Naive thymus-derived CD4-positive, alpha-beta T cell (primary cell): ENCODE measurements around the gene FOSL2. TPM values are rescaled to one million over a fixed set of nuclear protein-coding genes. Genes with fewer than 3 reads are reported as not detected.

Source experiments
- ATAC-seq: fragments of 150-1000 bp; cut with Tn5 transposase; 2 replicates; pipeline ENCODE4 v1.10.0; 2021; ENCODE audit warnings: mild to moderate bottlenecking, moderate library complexity
- CTCF ChIA-PET: fragments of 350-600 bp; sonication (Branson Sonifier 250); formaldehyde crosslinking; loops from one replicate; lab custom pipeline; 2021; ENCODE audit warnings: antibody characterized with exemption; lab: Charles Lee
- POLR2A ChIA-PET: fragments of 350-600 bp; sonication (Branson Sonifier 250); formaldehyde crosslinking; loops from one replicate; lab custom pipeline; 2021; ENCODE audit warnings: antibody characterized with exemption, inconsistent platforms; lab: Charles Lee
- DNase-seq, 9 donors: peaks; one replicate each; pipeline versions ENCODE4 v3.0.0 to v3.0.0-alpha.2; 2020 to 2022; ENCODE audit warnings: mixed read lengths in 1 of 9
- H3K27ac ChIP-seq: one replicate; pipeline ENCODE4 v1.7.0; 2013; ENCODE audit warnings: mild to moderate bottlenecking, low read depth, low read length, moderate library complexity
- H3K27me3 ChIP-seq, 2 donors: one replicate each; pipeline ENCODE4 v1.7.0; 2013; ENCODE audit warnings: low read length in 2 of 2, mild to moderate bottlenecking in 2 of 2, moderate library complexity in 2 of 2; ENCODE audit not compliant: control insufficient read depth in 2 of 2, insufficient read depth in 2 of 2
- H3K36me3 ChIP-seq, 3 experiments: 1 replicate in 2 of 3; 2 replicates in 1 of 3; pipeline ENCODE4 v1.7.0; 2013; ENCODE audit warnings: low read length in 3 of 3, mild to moderate bottlenecking in 3 of 3, moderate library complexity in 1 of 3; ENCODE audit not compliant: insufficient read depth in 3 of 3, control insufficient read depth in 2 of 3
- H3K4me1 ChIP-seq, 2 donors: one replicate each; pipeline ENCODE4 v1.7.0; 2013; ENCODE audit warnings: low read length in 2 of 2, mild to moderate bottlenecking in 2 of 2, moderate library complexity in 1 of 2; ENCODE audit not compliant: control insufficient read depth in 2 of 2, insufficient read depth in 2 of 2
- H3K4me3 ChIP-seq: 2 replicates; pipeline ENCODE4 v1.7.0; 2013; ENCODE audit warnings: mild to moderate bottlenecking, low read length
- H3K9me3 ChIP-seq, 3 experiments: 1 replicate in 2 of 3; 2 replicates in 1 of 3; pipeline ENCODE4 v1.7.0; 2013; ENCODE audit warnings: low read length in 3 of 3; ENCODE audit not compliant: control insufficient read depth in 2 of 3
- H3K27ac Mint-ChIP-seq, 9 donors: one replicate each; pipeline ENCODE4 v1.8.0; 2020 to 2022; ENCODE audit warnings: mixed read lengths in 9 of 9, mild to moderate bottlenecking in 8 of 9, moderate library complexity in 5 of 9, inconsistent platforms in 2 of 9
- H3K27me3 Mint-ChIP-seq, 5 donors: one replicate each; pipeline ENCODE4 v1.8.0; 2021 to 2022; ENCODE audit warnings: mixed read lengths in 5 of 5, mild to moderate bottlenecking in 1 of 5
- H3K36me3 Mint-ChIP-seq, 5 donors: one replicate each; pipeline ENCODE4 v1.8.0; 2020 to 2022; ENCODE audit warnings: mixed read lengths in 5 of 5, mild to moderate bottlenecking in 3 of 5, inconsistent platforms in 1 of 5
- H3K4me1 Mint-ChIP-seq, 7 donors: one replicate each; pipeline ENCODE4 v1.8.0; 2020 to 2022; ENCODE audit warnings: mixed read lengths in 7 of 7, mild to moderate bottlenecking in 3 of 7, inconsistent platforms in 1 of 7
- H3K4me3 Mint-ChIP-seq, 10 donors: one replicate each; pipeline ENCODE4 v1.8.0; 2020 to 2022; ENCODE audit warnings: mild to moderate bottlenecking in 10 of 10, mixed read lengths in 10 of 10, moderate library complexity in 6 of 10, inconsistent platforms in 2 of 10
- H3K9me3 Mint-ChIP-seq, 11 donors: one replicate each; pipeline ENCODE4 v1.8.0; 2020 to 2022; ENCODE audit warnings: mixed read lengths in 11 of 11, mild to moderate bottlenecking in 4 of 11, inconsistent platforms in 1 of 11, moderate library complexity in 1 of 11
- intact Hi-C, 2 donors: fragments of 100-400 bp; cut with micrococcal nuclease; formaldehyde crosslinking; loops; one replicate each; pipeline ENCODE4 v1.15.1; 2023
- polyA plus RNA-seq, 2 donors: library from polyadenylated mRNA; unstranded; fragments of 300-500 nt; fragmentation: Illumina TruSeq; gene quantifications; one replicate each; pipeline ENCODE4 v1.2.3, GENCODE V29; 2021
- total RNA-seq, 6 experiments: library from RNA in 5 of 6; stranded (reverse) in 5 of 6; gene quantifications; 1 replicate in 5 of 6; 2 replicates in 1 of 6; pipeline ENCODE4 v1.2.3 and lab custom pipeline; 2021 to 2026

FOSL2 gene
- total and polyA plus RNA-seq, 7 experiments from 2014 or later: 0.25 to 251 (median 1.3) TPM

DNA sequence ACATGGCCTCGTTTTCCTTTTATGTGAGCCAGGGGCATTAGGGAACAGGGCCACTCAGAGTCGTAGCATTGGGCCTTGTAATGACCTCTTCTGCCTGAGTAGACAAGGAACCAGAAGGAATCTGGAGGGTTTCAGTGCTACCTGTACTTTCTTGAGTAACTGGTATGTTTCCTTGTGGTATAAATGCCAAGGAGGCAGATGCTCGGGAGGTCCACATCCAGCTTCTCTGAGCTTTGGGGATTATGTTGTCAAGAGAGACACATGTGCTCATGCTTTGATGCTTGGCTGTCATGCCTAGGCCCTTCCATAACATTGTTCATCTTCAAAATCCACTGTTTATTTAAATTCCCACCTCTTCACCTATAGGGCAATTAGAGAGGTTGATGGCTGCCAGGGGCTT, 26.3 kb downstream of the FOSL2 start:
- POLR2A ChIA-PET: no interaction called here
- H3K27ac Mint-ChIP-seq: no peak overlapping the region
- no peak overlapping the region for H3K27ac ChIP-seq

DNA sequence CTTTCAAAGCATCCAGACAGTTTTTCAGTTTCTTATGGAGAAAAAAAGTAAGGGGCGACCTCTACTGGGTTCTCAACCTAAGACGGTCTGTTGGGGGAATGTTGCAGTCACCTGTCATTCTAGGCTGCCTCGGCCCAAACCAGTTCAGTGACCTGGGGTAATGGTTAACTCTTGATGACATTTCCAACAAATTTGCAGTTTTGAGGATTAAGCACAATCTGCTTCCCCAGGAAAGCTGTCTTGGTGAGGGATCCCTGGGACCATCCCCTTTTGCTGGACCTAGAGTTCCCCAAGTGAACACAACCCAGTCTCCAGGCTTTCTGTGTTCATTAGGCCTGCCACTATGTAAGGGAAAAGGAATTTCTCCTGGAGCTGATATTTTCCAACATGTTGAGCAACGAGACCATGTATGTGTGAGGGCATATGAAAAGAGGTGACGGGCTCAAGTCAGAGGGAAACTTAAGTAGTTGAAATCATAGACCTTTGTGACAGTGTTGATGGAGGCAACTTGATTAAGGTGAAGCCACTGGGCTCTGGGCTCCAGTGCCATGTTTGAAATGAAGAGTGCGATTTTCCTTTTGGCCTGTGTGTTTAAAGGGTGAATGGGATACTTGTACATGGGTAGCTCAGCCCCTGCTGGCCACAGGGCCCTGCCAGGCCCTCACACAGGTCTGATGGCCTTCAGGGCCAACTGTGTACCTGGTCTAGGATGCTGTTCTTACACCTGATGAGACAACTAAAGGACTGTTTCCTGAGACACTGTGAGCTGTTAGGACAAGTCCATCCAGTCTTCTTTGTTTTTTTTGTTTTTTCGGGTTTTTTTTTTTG, 27.0 kb downstream of the FOSL2 start:
- Histone ChIP-seq H3K4me1 (peaks cover 19 to 20% of the 10 kb centered on the region in 2 donors), H3K36me3 (peaks cover 0 to 2% (median 0%) of the 10 kb centered on the region in 3 experiments), H3K9me3 (no peaks in the 10 kb centered on the region), H3K27ac (no peak overlapping the region), H3K4me3 (no peak overlapping the region), H3K27me3 (no peaks in the 10 kb centered on the region)
- Mint-ChIP-seq H3K36me3 (peaks cover 0 to 7% (median 0%) of the 10 kb centered on the region in 5 donors), H3K27me3 (no peaks in the 10 kb centered on the region), H3K9me3 (no peaks in the 10 kb centered on the region), H3K27ac (peak overlapping the region in 2 of 9 donors; percentile 23 to 36), H3K4me1 (peaks cover 24 to 37% (median 30%) of the 10 kb centered on the region in 7 donors), H3K4me3 (no peak overlapping the region)
- DNase-seq: no peak
- ATAC-seq: no peak
- POLR2A ChIA-PET: interaction anchor here (0.6 kb wide), 1 partner anchor 1284 kb away, joined by 3 read pairs; no protein-coding TSS in a partner anchor
- CTCF ChIA-PET: no interaction called here
- intact Hi-C loops: no loop called here

More for the DNA sequence above, 26.3 kb downstream of the FOSL2 start:
- no peak overlapping the region for H3K4me3 ChIP-seq
- Mint-ChIP-seq H3K36me3 (peaks cover 0 to 7% (median 0%) of the 10 kb centered on the region in 5 donors), H3K9me3 (no peaks in the 10 kb centered on the region), H3K4me3 (no peak overlapping the region), H3K27me3 (no peaks in the 10 kb centered on the region), H3K4me1 (peaks cover 17 to 30% (median 24%) of the 10 kb centered on the region in 7 donors)
- DNase-seq (no peak), ATAC-seq (no peak)
- no peaks in the 10 kb centered on the region for H3K9me3 ChIP-seq
- CTCF ChIA-PET: no interaction called here
- H3K27me3 ChIP-seq: no peaks in the 10 kb centered on the region
- peaks cover 0 to 6% (median 0%) of the 10 kb centered on the region in 3 experiments for H3K36me3 ChIP-seq
- intact Hi-C loops: no loop called here
- peaks cover 13 to 14% of the 10 kb centered on the region in 2 donors for H3K4me1 ChIP-seq

DNA sequence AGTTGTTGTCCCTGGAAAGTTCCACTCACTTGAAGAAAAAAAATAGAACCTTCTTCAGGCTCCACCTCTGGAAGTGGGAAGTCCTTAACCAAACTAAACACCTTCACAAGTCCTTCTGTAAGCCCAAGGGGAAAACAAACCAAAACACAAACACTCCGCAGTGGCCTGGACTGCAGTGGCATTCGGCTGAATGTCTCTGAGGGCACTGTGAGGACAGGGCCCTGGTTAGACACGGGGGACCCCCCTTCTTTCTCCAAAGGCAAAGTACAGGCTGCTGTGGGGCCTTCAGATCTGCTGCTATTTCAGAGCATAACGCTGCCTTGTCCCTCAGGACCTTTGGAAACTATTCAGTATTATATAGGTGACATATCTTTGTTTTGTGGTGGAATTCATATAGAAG, 28.1 kb downstream of the FOSL2 start:
- POLR2A ChIA-PET: no interaction called here
- DNase-seq (no peak), ATAC-seq (no peak)
- no peaks in the 10 kb centered on the region for H3K9me3 ChIP-seq
- H3K4me3 Mint-ChIP-seq: no peak overlapping the region
- H3K36me3 Mint-ChIP-seq: peaks cover 0 to 7% (median 0%) of the 10 kb centered on the region in 5 donors
- H3K36me3 ChIP-seq: no peaks in the 10 kb centered on the region
- H3K4me1 ChIP-seq: peaks cover 24 to 30% of the 10 kb centered on the region in 2 donors
- H3K27ac Mint-ChIP-seq: peak overlapping the region in 4 of 9 donors; percentile 50 to 56 (median 52)
- H3K27me3 Mint-ChIP-seq: no peaks in the 10 kb centered on the region
- peaks cover 33 to 45% (median 40%) of the 10 kb centered on the region in 7 donors for H3K4me1 Mint-ChIP-seq
- CTCF ChIA-PET: no interaction called here
- H3K9me3 Mint-ChIP-seq: no peaks in the 10 kb centered on the region
- H3K27ac ChIP-seq: no peak overlapping the region
- H3K4me3 ChIP-seq: no peak overlapping the region
- no peaks in the 10 kb centered on the region for H3K27me3 ChIP-seq
- intact Hi-C loops: no loop called here

DNA sequence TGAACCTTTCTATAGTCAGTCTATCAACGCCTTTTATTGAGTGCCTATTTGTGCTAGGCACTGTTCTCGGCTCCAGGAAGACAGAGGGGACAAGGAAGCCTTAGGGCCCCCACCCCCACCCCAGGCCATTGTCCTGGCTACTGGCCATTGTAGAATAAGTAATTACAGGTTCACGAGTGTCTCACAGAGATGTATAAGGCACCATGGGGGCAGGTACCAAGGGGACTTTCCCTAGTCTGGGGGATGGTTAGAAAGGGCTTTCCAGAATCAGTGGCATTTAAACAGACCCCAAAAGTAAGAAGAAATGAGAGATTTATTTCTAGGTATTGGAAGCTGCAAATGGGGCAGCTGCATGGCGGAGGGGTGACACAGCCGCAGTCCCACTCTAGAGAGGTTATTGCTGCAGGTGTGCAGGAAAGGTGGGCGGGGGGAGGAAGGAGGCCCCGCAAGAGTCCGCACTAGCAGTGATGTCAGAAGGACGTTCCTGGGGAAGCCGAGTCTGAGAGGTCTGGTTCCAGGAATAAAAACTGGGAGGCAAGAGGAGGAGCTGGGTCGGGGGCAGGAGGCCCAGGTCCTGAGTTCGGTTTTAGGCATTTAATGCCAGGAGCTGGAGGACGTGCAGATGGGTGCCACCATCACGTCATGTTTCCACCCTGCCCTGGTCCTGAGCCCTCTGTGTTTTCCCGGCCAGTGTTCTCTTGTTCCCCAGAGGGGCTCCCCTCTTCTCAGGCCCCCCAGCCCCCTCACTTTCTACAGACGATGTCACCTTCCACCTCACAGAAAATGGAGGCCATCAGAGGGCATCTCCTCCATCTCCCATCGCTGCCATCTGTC, 30.5 kb downstream of the FOSL2 start:
- peaks cover 24 to 30% of the 10 kb centered on the region in 2 donors for H3K4me1 ChIP-seq
- ChIA-PET POLR2A (interaction anchor here (0.9 to 3.0 kb wide), 7 partner anchors 10 to 32 kb away, joined by 3 to 13 read pairs (median 4); partner anchors contain the start of gene FOSL2), CTCF (interaction anchor here (0.7 to 1.6 kb wide), 4 partner anchors 9 to 34 kb away, joined by 3 to 4 read pairs (median 4); no protein-coding TSS in a partner anchor)
- peak overlapping the region; percentile 66 for H3K27ac ChIP-seq
- Mint-ChIP-seq H3K27ac (peak overlapping the region; percentile 88 to 99 (median 97)), H3K36me3 (peaks cover 0 to 5% (median 0%) of the 10 kb centered on the region in 5 donors), H3K4me3 (peak overlapping the region; percentile 30 to 84 (median 72)), H3K27me3 (no peaks in the 10 kb centered on the region), H3K4me1 (peaks cover 33 to 53% (median 45%) of the 10 kb centered on the region in 7 donors), H3K9me3 (no peaks in the 10 kb centered on the region)
- H3K9me3 ChIP-seq: no peaks in the 10 kb centered on the region
- DNase-seq (no peak), ATAC-seq (no peak)
- no peaks in the 10 kb centered on the region for H3K36me3 ChIP-seq
- no peaks in the 10 kb centered on the region for H3K27me3 ChIP-seq
- H3K4me3 ChIP-seq: peak overlapping the region; percentile 21
- intact Hi-C loops: no loop called here

DNA sequence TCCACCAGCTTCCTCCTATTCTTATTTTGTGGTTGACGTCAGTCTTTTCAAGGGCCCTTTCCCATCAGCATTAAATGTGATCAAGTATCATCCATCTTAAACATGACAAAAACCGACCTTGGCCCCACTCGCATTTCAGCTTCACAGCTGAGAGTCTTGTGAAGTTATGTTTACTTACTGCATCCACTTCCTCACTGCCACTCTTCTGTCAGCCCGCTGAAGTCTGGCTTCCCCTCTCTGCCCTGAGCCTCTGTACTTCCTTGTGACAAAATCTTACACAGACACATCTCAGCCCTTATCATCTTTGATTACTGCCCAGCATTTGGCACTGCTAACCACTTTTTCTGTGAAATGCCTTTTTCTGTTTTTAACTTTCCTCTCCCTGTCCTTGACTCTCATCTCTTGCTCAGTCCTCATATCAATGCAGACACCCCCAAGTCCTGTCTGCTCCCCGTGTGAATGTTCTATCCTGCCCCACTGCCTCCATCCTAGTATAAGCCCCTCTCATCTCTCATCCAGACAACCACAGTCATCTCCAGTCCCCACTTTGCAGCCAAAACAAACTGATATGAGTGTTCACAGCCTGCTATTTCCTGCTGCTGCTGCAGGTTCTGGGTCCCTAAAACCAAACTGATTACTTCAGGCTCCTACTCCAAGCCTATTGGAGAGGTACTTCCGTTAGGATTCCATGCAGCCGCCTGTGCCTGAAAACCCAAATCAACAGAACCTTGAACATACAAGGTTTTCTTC, 31.4 kb downstream of the FOSL2 start:
- peak in 7 of 9 donors; percentile 33 to 70 (median 57) for DNase-seq
- ATAC-seq: peak; percentile 90
- CTCF ChIA-PET: interaction anchor here (0.7 to 1.6 kb wide), 4 partner anchors 10 to 35 kb away, joined by 3 to 4 read pairs (median 4); no protein-coding TSS in a partner anchor
- Histone ChIP-seq H3K27ac (peak overlapping the region; percentile 66), H3K9me3 (no peaks in the 10 kb centered on the region), H3K4me1 (peaks cover 24 to 30% of the 10 kb centered on the region in 2 donors), H3K36me3 (no peaks in the 10 kb centered on the region), H3K4me3 (peak overlapping the region; percentile 21), H3K27me3 (no peaks in the 10 kb centered on the region)
- Mint-ChIP-seq H3K4me3 (peak overlapping the region; percentile 62 to 84 (median 74)), H3K27ac (peak overlapping the region; percentile 88 to 99 (median 97)), H3K36me3 (peaks cover 0 to 5% (median 0%) of the 10 kb centered on the region in 5 donors), H3K9me3 (no peaks in the 10 kb centered on the region), H3K4me1 (peaks cover 33 to 53% (median 45%) of the 10 kb centered on the region in 7 donors), H3K27me3 (no peaks in the 10 kb centered on the region)
- POLR2A ChIA-PET: interaction anchor here (0.9 to 3.0 kb wide), 7 partner anchors 10 to 33 kb away, joined by 3 to 13 read pairs (median 4); partner anchors contain the start of gene FOSL2
- intact Hi-C loops: loop anchor here (1.0 to 2.0 kb wide), 3 partner anchors 14 to 32 kb away; partner anchors contain the start of gene FOSL2 (in 1 of the 2)
